HG02678 (cell line): ENCODE data around the gene IL1R2.

Source experiments
- ATAC-seq: cut with Tn5 transposase; IDR thresholded peaks from one replicate; pipeline ENCODE4 v1.9.1; 2021; ENCODE audit warnings: mild to moderate bottlenecking, moderate library complexity; ENCODE audit not compliant: unreplicated experiment

The IL1R2 gene

GRCh38 chr2:102076512-102076911, 84.8 kb downstream of the IL1R2 start:
- no peak for ATAC-seq
